HL-60/S4 treated with retinoic acid at 250 ng/mL for 4 days and 3 days (cell line): ENCODE measurements around the gene CACNA1B.
"Not testable (repeated sequence)": the region's sequence is repeated elsewhere in the genome, so short reads cannot be mapped to it uniquely, and the experiment has no call there.

Experiments
- in situ Hi-C: fragments of 300-500 bp; cut with MboI; formaldehyde crosslinking; loops from 2 replicates; pipeline ENCODE4 v1.7.0; 2022; ENCODE audit warnings: low sequenced_read_pairs

CACNA1B gene

DNA sequence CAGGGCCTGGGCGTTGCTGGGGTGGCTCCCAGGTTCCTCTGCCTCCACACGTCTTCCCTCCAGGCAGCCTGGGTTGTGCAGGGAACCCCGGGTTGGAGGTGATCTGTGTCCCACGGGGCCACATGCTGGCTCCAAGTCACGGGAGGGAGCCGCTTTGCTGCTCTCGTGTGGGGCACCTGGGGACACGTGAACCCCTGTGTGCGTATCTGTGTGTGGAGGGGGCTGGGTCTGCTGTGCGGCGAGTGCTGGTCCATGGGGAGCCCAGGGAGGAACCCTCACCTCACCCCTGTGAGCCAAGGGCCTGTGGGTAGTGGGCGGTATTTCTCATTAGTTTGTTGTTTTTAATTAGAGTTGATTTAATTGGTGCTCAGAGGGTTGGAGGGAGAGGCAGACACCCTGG, 7.5 kb downstream of the CACNA1B start:
- in situ Hi-C loops: not testable (repeated sequence)

DNA sequence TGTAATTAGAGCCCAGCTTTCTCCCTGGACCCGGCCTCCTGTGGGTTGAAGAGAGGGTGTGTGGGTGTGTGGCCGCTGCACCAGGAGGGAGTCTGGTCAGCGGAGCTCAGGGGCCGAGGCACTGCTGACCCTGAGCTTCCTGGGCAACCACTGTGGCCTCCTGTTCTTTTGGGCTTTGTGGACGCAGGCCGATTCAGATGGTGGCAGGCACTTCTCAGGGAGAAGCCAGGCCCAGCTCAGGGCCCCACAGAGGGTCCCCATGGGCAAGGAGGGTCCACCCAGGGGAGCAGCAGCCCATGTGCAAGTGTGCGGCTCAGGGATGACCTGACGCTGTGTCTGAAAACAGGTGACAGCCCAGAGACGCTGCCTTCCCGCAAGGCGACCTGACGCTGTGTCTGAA, 11.0 kb downstream of the CACNA1B start:
- in situ Hi-C loops: not testable (repeated sequence)

DNA sequence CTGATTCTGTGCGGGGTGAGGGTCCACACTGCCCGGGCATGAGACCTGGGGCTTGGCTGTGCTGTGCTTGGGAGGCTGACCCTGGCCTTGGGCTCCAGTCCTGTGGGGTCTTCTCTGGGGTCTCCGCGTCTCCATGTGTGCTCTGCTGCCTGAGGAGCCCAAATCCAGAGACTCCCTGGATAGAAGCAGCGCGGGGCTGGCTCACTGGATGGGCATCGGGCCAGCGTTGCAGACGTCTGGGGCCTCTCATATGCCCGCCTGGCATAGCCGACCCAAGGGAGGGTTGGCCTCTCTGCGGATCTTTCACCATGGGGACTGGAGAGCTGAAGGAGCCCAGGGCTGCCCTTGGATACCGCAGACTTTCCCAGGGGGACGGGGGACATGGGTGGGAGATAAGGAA, 12.4 kb downstream of the CACNA1B start:
- in situ Hi-C loops: not testable (repeated sequence)

DNA sequence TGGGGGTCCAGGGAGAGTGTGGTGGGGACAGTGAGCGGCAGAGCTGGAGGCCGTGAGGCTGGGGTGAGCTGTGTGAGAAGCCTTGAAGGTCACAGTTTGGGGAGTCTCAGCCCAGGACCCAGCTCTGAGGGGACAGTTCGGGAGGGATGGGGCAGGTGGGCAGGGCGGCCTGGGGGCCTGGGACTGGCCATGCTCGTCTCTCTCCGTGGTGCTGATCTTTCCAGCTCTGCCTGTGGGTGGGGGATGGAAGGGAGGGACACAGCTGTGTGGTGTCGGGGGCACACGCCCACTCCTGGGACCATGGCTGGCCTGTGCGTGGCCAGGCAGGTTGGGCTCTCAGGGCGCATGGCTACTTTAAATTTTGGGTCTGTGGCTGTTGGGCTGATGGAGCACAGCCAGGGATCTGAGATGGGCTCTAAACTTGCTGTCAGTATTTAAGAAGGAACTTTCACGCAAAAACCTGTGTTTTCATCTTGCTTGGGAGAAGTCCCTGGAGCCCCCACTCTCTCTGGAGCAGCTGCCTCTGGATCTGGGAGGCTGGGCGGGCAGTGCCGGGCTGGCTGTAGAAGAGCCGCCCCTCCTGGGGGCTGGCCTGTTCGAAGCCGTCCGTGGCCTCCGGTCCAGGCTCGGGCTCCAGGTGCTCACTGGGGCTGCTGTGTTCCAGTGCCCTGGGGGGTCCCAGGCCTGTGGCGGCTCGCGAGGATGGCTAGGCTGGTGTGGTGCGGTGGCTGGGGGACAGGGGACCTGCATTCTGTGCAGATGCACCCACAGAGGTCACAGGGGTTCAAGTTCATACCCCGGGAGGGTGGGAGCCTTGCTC, 13.4 kb downstream of the CACNA1B start:
- in situ Hi-C loops: not testable (repeated sequence)

DNA sequence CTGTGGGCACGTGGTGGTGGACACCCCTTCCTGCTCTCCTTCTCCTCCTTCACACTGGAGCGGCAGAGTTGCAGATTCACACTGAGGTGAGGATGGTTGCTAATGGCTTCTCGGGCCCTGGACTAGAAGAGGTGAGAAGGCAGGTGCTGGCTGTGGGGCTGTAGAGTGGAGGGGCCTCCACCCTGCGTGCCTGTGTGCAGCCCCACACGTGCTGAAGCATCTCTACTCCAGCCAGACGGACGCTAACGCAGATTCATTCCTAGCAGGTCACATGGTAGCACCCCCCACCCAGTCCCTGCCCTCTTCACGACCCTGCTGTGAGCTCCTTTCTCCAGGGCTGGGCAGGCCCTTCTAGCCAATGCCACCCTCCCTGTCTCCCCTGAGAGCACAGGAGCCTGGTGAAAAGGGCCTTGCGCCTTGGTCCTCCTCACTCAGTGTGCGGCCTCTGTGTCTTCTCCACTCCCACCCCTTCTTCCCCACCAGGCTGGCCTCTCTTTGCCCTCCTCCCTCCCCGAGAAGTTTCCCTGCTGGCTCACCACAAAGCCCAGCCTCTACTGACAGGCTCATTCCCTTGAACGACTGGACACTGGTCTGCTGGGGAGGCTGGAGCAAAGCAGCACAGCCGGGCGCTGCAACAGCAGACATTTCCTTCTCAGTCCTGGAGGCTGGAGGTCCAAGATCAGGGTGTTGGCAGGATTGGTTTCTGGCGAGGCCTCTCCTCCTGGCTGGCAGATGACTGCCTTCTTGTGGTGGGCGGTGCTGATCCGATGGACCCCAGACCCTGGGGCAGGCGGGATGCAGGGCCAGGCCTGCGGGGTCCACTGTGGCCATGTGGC, 14.2 kb downstream of the CACNA1B start:
- in situ Hi-C loops: no loop called here

DNA sequence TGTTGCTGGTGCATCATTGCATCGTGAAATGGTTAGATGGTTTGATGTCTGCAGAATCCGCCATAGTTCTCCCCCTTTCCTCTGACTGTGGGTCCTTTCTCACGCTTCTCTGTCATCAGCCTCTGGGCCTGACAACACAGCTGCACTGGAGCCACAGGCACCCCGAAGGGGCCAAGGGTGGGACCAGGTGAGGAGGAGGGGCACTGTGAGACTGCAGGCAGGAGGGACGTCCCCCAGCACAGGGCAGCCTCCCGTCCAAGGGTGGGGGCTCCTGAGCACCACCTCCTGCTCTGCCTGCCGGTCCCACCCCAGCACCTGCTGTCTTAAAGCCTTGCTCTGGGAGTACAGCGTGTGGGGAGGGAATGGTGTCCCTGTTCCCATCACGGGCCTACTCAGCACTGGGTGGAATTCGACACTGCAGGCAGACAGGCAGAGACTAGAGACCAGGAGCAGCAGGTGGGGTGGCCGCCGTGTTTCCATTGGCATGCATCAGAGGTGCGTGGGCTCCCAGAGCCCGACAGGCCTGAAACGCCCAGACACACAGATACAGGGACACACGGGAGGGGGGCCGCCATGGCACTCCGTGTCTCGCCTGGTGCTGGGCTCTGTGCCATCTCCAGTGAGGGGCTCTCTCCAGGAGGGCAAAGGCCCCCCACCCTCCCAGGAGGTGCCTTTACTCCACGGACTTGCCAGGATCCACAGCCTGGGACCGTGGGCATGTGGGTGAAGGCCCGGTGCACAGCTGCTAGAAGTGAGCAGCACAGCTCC, 15.0 kb downstream of the CACNA1B start:
- in situ Hi-C loops: no loop called here

DNA sequence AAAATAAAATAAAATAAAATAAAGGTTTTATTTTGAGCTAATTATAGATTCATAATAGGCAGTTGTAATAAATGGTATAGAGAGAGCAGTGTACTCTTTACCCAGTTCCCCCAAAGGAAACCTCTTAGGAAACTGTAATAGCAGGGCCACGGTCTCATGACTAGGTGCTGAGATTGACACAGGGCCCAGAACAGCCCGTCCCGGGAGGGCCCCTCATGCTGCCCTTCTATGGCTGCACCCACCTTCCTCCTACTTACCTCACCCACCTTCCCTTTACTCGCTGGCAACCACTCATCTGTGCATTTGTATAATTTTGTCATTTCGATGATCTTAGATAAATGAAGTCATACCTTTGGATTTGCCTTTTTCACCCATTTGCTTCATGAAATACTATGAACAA, 16.1 kb downstream of the CACNA1B start:
- in situ Hi-C loops: no loop called here

DNA sequence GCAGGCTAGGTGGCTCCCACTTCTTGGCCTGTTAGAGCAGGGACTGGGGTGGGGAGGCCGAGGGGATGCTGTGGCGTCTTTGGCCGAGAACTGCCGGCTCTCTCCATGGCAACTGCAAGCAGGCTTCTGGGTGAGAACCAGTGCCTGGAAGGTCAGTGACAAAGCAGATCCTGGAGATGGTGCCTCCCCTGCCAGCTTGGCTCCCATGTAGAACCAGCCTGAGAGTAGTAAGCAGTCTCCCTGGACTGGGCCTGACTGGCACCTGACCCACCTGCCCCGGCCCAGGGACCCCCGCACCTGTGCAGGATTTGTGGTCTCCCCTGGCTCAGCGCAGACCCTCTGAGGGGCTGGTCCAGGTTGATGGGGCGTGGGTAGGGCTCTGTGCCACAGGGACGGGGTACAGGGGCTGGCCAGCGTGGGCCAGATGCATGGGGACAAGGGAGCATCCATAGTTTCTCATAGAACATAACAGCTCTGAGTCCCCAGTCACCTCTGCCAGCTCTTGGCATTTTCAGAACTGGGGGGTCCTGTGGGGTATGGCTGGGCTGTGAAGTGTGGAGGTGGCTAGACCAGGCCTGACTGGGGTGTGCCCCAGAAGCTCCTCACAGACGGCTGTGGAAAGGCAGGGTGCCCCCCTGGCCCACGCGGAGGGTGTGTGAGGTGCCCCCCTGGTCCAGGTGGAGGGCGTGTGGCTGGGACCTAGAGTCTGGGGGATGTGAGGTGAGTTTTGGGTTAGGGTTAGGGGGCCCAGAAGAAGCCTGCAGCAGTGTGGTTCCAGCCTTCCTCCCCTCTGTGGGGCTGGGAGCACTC, 22.2 kb downstream of the CACNA1B start:
- in situ Hi-C loops: no loop called here

DNA sequence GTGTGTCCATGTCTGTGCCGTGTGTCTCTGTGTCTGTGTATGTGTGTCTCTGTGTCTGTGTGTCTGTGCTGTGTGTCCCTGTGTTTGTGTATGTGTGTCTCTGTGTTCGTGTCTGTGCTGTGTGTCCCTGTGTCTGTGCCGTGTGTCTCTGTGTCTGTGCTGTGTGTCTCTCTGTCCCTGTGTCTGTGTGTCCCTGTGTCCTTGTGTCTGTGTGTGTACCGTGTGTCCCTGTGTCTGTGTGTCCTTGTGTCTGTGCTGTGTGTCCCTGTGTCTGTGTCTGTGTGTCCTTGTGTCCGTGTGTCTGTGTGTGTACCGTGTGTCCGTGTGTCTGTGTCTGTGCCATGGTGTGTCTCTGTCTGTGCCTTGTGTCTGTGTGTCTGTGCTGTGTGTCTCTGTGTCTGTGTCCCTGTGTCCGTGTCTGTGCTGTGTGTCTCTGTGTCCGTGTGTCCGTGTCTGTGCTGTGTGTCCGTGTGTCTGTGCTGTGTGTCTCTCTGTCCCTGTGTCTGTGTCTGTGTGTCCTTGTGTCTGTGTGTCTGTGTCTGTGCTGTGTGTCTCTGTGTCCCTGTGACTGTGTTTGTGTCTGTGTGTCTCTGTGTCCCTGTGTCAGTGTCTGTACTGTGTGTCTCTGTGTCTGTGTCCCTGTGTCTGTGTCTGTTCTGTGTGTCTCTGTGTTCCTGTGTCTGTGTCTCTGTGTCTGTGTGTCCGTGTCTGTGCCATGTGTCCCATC, 23.2 kb downstream of the CACNA1B start:
- in situ Hi-C loops: no loop called here

DNA sequence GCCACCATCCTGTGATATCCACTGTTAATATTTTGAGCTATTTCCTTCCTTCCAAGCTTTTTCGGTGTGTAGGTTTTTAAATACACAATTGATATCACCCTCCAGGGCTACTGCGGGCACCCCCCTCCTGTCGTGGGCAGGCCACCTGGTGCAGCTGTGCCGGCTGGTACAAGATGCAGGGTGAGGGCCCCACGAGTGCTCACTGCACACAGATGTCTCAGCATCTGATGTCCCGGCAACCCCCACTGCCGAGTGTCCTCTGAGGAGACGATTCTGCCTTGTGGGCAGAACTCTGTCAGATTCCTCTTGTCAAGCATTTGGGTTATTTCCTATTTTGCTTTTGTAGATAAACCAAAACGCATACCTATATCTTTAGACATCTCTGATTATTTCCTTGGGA, 25.1 kb downstream of the CACNA1B start:
- in situ Hi-C loops: no loop called here

DNA sequence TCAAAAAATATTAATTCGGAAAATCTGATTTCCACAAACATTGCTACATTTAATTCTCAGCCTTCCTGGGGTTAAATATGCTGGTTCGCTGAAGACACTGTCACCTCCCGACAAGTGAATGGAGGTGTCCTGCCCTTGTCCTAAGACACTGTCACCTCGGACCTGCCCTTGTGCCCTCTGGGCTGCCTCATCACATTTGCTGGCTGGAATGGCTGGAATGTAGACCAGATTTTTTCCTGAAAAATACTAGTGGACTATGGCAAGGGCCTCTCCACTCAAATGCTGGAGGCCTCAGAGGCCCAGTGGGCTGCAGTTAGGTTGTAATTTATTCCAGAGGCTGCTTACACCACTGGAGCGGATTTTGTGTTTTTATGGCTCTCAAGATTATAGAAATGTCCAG, 28.2 kb downstream of the CACNA1B start:
- in situ Hi-C loops: no loop called here

DNA sequence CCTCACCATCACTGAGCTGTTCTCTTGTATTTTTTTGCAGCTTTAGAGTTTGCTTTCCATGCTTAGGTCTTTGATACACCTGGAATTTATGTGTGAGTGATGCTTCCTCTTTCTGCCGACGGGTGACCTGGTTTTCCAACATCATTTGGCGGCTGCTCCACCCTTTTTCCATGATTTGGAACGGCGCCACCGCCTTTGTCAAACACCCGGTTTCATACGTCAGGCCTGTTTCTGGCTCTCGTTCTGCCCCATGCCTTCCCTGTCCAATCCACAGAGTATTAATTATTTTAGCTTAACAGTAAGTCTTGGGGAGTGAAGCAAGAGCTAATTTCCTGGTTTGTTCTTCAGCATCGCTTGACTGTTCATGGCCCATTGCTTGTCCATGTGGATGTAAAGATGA, 30.2 kb downstream of the CACNA1B start:
- in situ Hi-C loops: no loop called here

DNA sequence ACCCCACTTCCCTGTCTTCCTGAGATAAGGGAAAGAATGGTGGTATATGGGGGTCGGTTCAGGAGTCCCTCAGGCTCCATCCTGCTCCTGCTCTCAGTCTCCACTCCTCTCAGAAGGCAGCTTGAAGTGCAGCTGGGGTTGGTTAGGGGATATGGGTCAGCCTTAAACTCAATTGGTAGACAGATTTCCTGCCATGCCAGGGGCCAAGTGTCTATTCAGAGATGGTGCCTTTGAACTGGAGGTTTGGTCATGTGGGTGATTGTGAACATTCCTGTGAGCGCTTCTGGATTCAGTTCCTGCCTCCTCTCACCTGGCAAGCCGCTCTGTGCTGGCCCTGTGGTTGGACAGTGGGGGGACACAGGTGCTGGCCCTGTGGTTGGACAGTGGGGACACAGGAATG, 35.1 kb downstream of the CACNA1B start:
- in situ Hi-C loops: no loop called here

DNA sequence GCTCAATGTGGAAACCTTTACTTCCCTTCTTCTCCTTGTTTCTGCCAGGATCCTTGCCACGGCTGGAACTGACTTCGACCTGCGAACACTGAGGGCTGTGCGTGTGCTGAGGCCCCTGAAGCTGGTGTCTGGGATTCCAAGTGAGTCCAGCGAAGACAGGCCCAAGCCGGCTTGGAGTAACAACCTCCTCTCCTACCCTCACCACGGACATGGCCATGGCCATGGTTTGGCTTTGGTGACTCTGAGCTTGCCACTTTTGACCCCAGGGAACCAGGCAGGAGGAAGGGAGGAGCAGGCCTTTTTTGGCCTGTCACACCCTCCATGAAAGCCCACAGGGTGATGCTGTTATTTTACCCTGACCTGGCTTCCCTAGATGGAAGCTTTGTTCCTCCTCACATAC, 35.5 kb downstream of the CACNA1B start:
- in situ Hi-C loops: no loop called here

DNA sequence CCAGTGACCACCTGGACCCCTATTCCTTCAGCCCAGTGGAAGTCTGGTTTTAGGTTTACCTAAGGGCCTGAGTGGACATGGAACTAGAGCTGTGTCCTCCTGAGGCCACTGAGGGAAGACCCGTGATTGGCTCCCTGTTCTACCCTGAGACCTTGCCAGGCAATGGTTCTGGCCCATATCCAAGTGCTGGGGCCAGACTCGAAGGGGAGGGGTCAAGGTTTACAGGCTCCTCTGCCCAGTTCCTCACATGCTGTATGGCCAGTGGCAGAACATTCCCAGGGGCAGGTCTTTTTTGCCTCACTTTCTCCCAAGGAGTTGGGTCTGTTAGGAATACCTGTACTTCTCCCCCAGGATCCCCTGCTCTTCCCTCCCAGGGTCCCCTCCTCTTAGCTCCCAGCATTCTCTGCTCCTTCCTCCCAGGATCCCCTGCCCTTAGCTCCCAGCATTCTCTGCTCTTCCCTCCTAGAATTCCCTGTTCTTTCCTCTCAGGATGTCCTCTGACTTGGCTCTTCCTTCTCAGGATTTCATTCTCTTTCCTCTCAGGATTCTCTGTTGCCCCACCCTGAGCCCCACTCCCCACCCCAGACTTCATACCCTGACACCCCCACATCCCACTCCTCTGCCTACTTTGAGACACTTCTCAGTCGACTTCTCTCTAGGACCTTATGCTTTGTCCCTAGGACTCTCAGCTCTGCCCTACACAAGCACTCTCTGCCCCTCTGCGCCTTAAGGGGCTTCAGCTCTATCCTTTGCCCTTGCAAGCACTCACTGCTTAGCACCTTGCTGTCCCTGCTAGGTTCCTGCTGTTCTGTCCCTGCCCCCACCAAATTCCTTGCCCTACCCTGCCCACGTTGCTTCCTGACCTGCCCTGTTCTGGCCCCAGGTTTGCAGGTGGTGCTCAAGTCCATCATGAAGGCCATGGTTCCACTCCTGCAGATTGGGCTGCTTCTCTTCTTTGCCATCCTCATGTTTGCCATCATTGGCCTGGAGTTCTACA, 36.5 kb downstream of the CACNA1B start:
- in situ Hi-C loops: no loop called here

DNA sequence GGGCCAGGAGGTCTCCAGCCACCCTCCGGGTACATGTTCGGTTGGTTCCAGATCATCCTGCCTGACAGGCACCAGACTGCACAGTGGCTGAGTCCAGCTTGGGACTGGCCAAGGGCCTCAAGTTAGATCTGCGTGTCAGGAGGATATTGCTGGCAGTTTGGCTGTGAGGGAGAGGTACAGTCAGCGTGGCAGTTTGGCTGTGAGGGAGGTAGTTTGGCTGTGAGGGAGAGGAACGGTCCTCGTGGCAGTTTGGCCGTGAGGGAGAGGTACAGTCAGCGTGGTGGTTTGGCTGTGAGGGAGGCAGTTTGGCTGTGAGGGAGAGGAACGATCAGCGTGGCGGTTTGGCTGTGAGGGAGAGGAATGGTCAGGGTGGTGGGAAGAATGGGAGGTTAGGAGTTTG, 39.0 kb downstream of the CACNA1B start:
- in situ Hi-C loops: no loop called here

DNA sequence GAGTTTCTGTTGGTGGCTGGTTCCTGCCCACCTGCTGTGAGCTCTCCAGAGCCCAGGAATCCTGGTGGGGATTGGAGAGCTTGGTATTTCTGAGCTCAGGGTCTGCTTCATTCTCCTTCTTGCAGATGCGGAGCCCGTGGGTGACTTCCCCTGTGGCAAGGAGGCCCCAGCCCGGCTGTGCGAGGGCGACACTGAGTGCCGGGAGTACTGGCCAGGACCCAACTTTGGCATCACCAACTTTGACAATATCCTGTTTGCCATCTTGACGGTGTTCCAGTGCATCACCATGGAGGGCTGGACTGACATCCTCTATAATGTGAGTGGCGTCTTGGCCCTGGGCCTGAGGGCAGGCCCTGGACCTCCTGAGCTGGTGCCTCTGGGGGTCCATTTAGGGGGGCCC, 39.5 kb downstream of the CACNA1B start:
- in situ Hi-C loops: no loop called here

DNA sequence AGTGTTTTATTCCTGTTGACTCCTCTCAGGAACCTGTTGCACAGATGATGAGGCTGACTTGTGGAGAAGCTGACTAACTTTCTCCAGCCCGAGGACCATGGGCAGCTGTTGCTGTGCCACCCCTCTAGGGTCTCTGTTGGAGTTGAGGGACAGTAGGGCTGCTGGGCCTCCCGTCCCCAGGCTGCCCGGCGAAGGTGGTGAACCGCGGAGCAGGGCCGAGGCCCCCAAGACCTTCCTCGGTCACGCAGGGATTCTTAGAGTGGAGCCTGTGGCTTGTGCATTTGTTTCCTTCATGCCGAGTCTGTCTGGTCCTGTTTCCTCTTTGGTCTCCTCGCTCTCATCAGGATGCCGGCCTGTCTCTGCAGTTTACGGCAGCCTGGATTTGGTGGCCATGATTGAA, 40.2 kb downstream of the CACNA1B start:
- in situ Hi-C loops: no loop called here
